Neural progenitor cell (in vitro differentiated cells): Measurements from ENCODE around the gene VPS13D. TPM values are rescaled to one million over a fixed set of nuclear protein-coding genes. Genes with fewer than 3 reads are reported as not detected.

Experiments used
- DNase-seq: peaks from one replicate; pipeline ENCODE4 v3.0.0-alpha.2; 2016; ENCODE audit warnings: low spot score
- H2AFZ ChIP-seq: fragments of 200-600 bp; sonication (generic); replicated peaks from 2 replicates; pipeline ENCODE4 v1.6.1; 2016; ENCODE audit warnings: antibody characterized with exemption
- H3F3A ChIP-seq: fragments of 200-600 bp; sonication (generic); 2 replicates; pipeline ENCODE4 v1.6.1; 2016; ENCODE audit warnings: antibody characterized with exemption, low read depth
- H3K27ac ChIP-seq: fragments of 200-600 bp; sonication (generic); 2 replicates; pipeline ENCODE4 v1.5.1; 2016; ENCODE audit warnings: mild to moderate bottlenecking
- H3K27me3 ChIP-seq: fragments of 200-600 bp; sonication (generic); 2 replicates; pipeline ENCODE4 v1.6.1; 2016; ENCODE audit warnings: mild to moderate bottlenecking, moderate library complexity
- H3K36me3 ChIP-seq: fragments of 200-600 bp; sonication (generic); 2 replicates; pipeline ENCODE4 v1.5.1; 2016
- H3K4me1 ChIP-seq: fragments of 200-600 bp; sonication (generic); 2 replicates; pipeline ENCODE4 v1.6.1; 2016; ENCODE audit warnings: mixed run types
- H3K4me2 ChIP-seq: fragments of 200-600 bp; sonication (generic); 2 replicates; pipeline ENCODE4 v1.6.1; 2016
- H3K4me3 ChIP-seq: fragments of 200-600 bp; sonication (generic); 2 replicates; pipeline ENCODE4 v1.5.1; 2016
- H3K79me2 ChIP-seq: fragments of 200-600 bp; sonication (generic); 2 replicates; pipeline ENCODE4 v1.6.1; 2016; ENCODE audit warnings: low read depth
- H3K9ac ChIP-seq: fragments of 200-600 bp; sonication (generic); 2 replicates; pipeline ENCODE4 v1.6.1; 2016
- H3K9me3 ChIP-seq: fragments of 200-600 bp; sonication (generic); 2 replicates; pipeline ENCODE4 v1.5.1; 2016; ENCODE audit warnings: low read depth
- H4K20me1 ChIP-seq: fragments of 200-600 bp; sonication (generic); 2 replicates; pipeline ENCODE4 v1.6.1; 2016; ENCODE audit warnings: low read depth
- H3K27ac Mint-ChIP-seq: 3 replicates; pipeline ENCODE4 v1.8.0; 2021; ENCODE audit warnings: mixed read lengths
- H3K27me3 Mint-ChIP-seq: 2 replicates; pipeline ENCODE4 v1.8.0; 2022; ENCODE audit warnings: low read depth, mild to moderate bottlenecking, inconsistent platforms, moderate library complexity, mixed read lengths; ENCODE audit not compliant: insufficient read depth
- H3K36me3 Mint-ChIP-seq: 3 replicates; pipeline ENCODE4 v1.8.0; 2021; ENCODE audit warnings: mixed read lengths
- H3K4me1 Mint-ChIP-seq: 3 replicates; pipeline ENCODE4 v1.8.0; 2021; ENCODE audit warnings: mixed read lengths
- H3K4me3 Mint-ChIP-seq: 3 replicates; pipeline ENCODE4 v1.8.0; 2021; ENCODE audit warnings: mild to moderate bottlenecking, moderate library complexity, mixed read lengths
- H3K9me3 Mint-ChIP-seq: 3 replicates; pipeline ENCODE4 v1.8.0; 2020; ENCODE audit warnings: mixed read lengths
- EZH2 ChIP-seq: fragments of 200-600 bp; sonication (generic); IDR thresholded peaks from 2 replicates; pipeline ENCODE4 v1.6.1; 2017; ENCODE audit warnings: antibody characterized with exemption, mild to moderate bottlenecking, moderate library complexity
- EZH2phosphoT487 ChIP-seq: fragments of 200-600 bp; sonication (generic); IDR thresholded peaks from 2 replicates; pipeline ENCODE4 v1.6.1; 2017; ENCODE audit warnings: antibody characterized with exemption
- total RNA-seq: library from RNA; depleted of rRNA; stranded (reverse); fragments of >200 nt; gene quantifications from 2 replicates; pipeline ENCODE4 v1.2.3, GENCODE V29; 2015; ENCODE audit warnings: low replicate concordance
- TF ChIP-seq, protein P1 (sequence below): fragments of 200-600 bp; sonication (generic); IDR thresholded peaks from 2 replicates; pipeline ENCODE4 v1.5.1; 2017; ENCODE audit warnings: antibody characterized with exemption, mild to moderate bottlenecking

VPS13D gene
- total RNA-seq, 1 donor from 2014 or later: 16.4 TPM

DNA sequence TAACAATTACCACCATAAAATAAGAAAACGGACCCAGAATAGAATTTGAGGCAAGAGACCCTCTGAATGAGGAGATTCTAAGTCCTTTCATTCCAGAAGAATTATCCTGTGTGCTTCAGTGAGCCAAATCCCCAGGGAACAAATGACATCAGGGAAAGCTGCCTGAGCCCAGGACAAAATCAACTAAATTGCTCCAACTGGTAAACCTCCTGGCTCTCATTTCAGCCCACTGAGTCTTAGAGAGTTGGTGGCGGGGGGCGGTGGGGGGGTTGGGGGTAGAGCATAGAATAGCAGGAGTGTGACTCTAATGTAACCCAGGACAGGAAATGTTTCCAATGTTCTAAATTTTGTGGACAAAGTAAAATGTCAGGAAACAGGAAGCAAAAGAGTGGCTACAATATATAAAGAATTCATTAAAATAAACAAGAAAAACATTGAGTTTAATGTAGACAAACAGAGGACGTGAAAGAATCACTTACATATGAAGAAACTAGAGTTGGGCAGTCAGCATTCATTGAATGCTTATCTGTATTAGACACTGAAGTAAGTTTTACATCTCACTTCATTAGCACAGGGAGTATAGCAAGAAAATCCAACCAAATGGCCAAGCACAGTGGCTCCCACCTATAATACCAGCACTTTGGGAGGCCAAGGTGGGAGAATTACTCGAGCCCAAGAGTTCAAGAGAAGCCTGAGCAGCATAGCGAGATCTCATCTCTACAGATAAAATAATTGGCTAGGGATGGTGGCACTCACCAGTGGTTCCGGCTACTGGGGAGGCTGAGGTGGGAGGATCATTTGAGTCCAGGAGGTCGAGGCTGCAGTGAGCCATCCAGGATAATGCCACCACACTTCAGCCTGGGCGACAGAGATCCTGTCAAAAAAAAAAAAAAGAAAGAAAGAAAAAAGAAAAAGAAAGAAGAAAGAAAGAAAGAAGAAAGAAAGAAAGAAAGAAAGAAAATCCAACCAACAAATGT lies 313.1 kb downstream of the VPS13D start:
- Histone ChIP-seq H3F3A (peaks cover 36% of the 10 kb centered on the region), H3K79me2 (no peaks in the 10 kb centered on the region), H3K27me3 (no peaks in the 10 kb centered on the region), H3K4me2 (peak overlapping the region; percentile 50), H3K36me3 (no peaks in the 10 kb centered on the region), H3K4me1 (peaks cover 40% of the 10 kb centered on the region), H3K4me3 (no peak overlapping the region), H3K27ac (peak overlapping the region; percentile 57), H2AFZ (no peak overlapping the region), H3K9ac (no peak overlapping the region), H4K20me1 (no peaks in the 10 kb centered on the region), H3K9me3 (no peaks in the 10 kb centered on the region)
- peaks cover 12% of the 10 kb centered on the region for H3K27me3 Mint-ChIP-seq
- peak overlapping the region; percentile 55 for H3K4me3 Mint-ChIP-seq
- no peak for TF ChIP-seq EZH2phosphoT487
- no peak for TF ChIP-seq EZH2
- TF ChIP-seq, protein P1, sequence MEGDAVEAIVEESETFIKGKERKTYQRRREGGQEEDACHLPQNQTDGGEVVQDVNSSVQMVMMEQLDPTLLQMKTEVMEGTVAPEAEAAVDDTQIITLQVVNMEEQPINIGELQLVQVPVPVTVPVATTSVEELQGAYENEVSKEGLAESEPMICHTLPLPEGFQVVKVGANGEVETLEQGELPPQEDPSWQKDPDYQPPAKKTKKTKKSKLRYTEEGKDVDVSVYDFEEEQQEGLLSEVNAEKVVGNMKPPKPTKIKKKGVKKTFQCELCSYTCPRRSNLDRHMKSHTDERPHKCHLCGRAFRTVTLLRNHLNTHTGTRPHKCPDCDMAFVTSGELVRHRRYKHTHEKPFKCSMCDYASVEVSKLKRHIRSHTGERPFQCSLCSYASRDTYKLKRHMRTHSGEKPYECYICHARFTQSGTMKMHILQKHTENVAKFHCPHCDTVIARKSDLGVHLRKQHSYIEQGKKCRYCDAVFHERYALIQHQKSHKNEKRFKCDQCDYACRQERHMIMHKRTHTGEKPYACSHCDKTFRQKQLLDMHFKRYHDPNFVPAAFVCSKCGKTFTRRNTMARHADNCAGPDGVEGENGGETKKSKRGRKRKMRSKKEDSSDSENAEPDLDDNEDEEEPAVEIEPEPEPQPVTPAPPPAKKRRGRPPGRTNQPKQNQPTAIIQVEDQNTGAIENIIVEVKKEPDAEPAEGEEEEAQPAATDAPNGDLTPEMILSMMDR: no peak
- H3K27ac Mint-ChIP-seq: peak overlapping the region; percentile 88
- peak; percentile 76 for DNase-seq
- no peaks in the 10 kb centered on the region for H3K36me3 Mint-ChIP-seq
- no peaks in the 10 kb centered on the region for H3K9me3 Mint-ChIP-seq
- peaks cover 27% of the 10 kb centered on the region for H3K4me1 Mint-ChIP-seq

DNA sequence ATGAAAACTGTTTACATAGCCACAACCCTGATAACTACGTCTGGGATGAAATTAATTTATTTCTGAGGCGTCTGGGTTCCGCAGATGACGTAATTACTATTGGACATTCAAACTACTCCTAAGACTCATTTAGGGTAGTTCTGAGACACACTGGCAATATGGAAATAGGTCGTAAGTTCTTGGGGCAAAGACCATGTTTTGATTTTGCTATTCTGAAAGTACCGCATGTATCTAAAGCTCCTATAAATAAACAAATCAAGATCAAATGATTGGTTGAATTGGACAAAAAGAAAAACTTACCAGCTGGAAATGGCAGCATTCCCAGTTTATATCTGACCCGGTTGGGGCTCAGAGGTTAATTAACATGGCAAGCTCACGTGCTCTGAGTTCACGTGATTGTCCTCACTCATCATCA lies 313.9 kb downstream of the VPS13D start:
- Histone ChIP-seq H3K27ac (no peak overlapping the region), H3F3A (peaks cover 36% of the 10 kb centered on the region), H3K4me1 (peaks cover 36% of the 10 kb centered on the region), H4K20me1 (no peaks in the 10 kb centered on the region), H3K4me2 (no peak overlapping the region), H3K27me3 (no peaks in the 10 kb centered on the region), H3K9me3 (no peaks in the 10 kb centered on the region), H3K4me3 (no peak overlapping the region), H3K9ac (no peak overlapping the region), H3K36me3 (no peaks in the 10 kb centered on the region), H3K79me2 (no peaks in the 10 kb centered on the region), H2AFZ (no peak overlapping the region)
- Mint-ChIP-seq H3K27me3 (peaks cover 12% of the 10 kb centered on the region), H3K27ac (no peak overlapping the region), H3K4me3 (no peak overlapping the region), H3K36me3 (no peaks in the 10 kb centered on the region), H3K9me3 (no peaks in the 10 kb centered on the region), H3K4me1 (peaks cover 22% of the 10 kb centered on the region)
- TF ChIP-seq EZH2phosphoT487: no peak
- no peak for TF ChIP-seq EZH2
- TF ChIP-seq, protein P1: no peak
- no peak for DNase-seq

DNA sequence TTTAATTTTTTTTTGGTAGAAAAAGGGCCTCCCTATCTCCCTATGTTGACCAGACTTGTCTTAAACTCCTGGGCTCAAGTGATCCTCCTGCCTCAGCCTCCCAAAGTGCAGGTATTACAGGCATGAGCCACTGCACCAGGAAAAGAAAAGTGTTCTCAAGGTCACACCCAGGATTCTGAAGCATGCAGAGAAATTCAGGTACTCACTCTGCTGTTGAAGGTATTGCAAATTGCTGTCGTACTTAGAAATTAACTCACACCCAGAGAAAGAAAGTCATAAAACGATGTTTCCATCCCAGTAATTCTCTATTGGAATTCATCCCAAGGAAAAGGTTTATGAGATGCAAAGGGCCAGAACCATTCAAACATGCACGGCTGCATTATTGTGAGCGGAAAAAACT lies 314.5 kb downstream of the VPS13D start:
- no peaks in the 10 kb centered on the region for H3K27me3 ChIP-seq
- Mint-ChIP-seq H3K4me3 (no peak overlapping the region), H3K36me3 (no peaks in the 10 kb centered on the region), H3K4me1 (peaks cover 22% of the 10 kb centered on the region), H3K27me3 (peaks cover 9% of the 10 kb centered on the region), H3K27ac (no peak overlapping the region), H3K9me3 (no peaks in the 10 kb centered on the region)
- no peaks in the 10 kb centered on the region for H3K36me3 ChIP-seq
- H3K4me1 ChIP-seq: peaks cover 38% of the 10 kb centered on the region
- no peaks in the 10 kb centered on the region for H3K9me3 ChIP-seq
- TF ChIP-seq EZH2 (no peak), EZH2phosphoT487 (no peak)
- TF ChIP-seq, protein P1: no peak
- no peak for DNase-seq
- H3K79me2 ChIP-seq: no peaks in the 10 kb centered on the region
- no peaks in the 10 kb centered on the region for H4K20me1 ChIP-seq
- H3K27ac ChIP-seq: no peak overlapping the region
- no peak overlapping the region for H3K4me3 ChIP-seq
- H3K9ac ChIP-seq: no peak overlapping the region
- H3K4me2 ChIP-seq: no peak overlapping the region
- no peak overlapping the region for H2AFZ ChIP-seq
- H3F3A ChIP-seq: peaks cover 36% of the 10 kb centered on the region
